Urinary bladder (tissue), 4 donors: ENCODE measurements around the gene ABRAXAS1. TPM values are rescaled to one million over a fixed set of nuclear protein-coding genes. Genes with fewer than 3 reads are reported as not detected.
"Not testable (repeated sequence)": the region's sequence is repeated elsewhere in the genome, so short reads cannot be mapped to it uniquely, and the experiment has no call there.

Experiments
- DNase-seq: peaks from one replicate; pipeline ENCODE4 v3.0.0-alpha.2; 2015; ENCODE audit errors: extremely low spot score
- H3K27ac ChIP-seq: one replicate; pipeline ENCODE4 v1.5.1; 2013; ENCODE audit warnings: low read depth, mild to moderate bottlenecking, moderate library complexity
- H3K36me3 ChIP-seq: one replicate; pipeline ENCODE4 v1.6.1; 2013; ENCODE audit warnings: mild to moderate bottlenecking, moderate library complexity; ENCODE audit not compliant: insufficient read depth
- H3K4me1 ChIP-seq: one replicate; pipeline ENCODE4 v1.6.1; 2013; ENCODE audit warnings: mild to moderate bottlenecking, moderate library complexity; ENCODE audit not compliant: insufficient read depth
- H3K4me3 ChIP-seq: one replicate; pipeline ENCODE4 v1.5.1; 2013; ENCODE audit warnings: low read depth, low read length
- WGBS: extraction: QIAGEN DNeasy Blood & Tissue Kit; methylation state at CpG from one replicate; pipeline ENCODE4 v1.1.7; 2013; 5-methylcytosine and 5-hydroxymethylcytosine counted together
- polyA plus RNA-seq: library from polyadenylated mRNA; stranded (reverse); fragments of 200-250 nt; gene quantifications from one replicate; pipeline ENCODE4 v1.2.3, GENCODE V29; 2013
- total RNA-seq: library from RNA; depleted of rRNA; stranded (reverse); fragments of >200 nt; gene quantifications from one replicate; pipeline ENCODE4 v1.2.3, GENCODE V29; 2014
- donor health status: healthy with polysubstance abuse.
- donor health status: healthy.

Gene ABRAXAS1
- 34.0 TPM for total RNA-seq
- polyA plus RNA-seq, result 13.7 TPM

DNA sequence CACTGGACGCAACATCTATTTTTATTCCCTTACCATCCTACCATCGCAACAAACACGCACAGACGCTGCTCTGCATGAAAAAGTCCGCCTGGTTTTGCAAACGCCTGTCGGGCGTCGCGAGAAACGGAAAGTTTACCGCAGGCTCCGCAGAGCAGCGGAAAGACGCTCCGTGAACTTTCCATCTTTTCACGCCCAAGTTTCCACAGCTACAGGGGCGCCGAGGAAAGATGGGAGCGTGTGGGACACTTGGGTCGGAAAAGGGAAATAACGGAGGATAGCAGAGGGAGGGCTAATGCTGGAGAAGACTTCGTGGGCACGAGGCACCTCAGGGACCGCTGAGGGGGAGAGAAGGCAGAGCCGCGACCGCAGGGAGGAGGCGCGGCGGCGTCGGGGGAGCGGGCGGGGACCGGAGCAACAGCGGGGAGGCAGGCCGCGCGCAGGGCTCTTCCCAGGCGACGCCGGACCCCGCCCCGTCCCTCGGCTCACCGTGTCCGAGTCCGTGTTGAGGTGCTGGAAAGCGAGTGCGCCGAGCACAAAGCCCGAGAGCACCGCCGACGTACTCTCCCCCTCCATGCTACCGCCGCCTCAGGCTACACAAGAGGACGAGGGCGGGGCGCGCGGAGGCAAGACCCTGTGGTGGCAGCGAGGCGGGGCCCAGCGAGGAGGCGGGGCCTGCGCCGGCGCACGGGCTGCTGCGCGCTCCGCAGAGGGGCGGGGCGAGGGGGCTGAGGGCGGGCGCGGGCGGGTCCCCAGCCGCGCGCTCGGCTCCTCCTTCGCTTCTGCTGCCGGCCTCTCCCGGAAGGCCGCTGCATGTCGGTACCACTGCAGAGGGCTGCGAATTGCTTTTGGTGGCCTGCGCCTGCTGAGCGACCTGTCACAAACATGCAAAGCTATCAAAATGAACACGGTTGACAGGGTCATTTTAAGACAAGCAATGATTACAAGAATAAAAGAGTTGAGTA lies at the start of gene ABRAXAS1:
Gene ABRAXAS1, minus strand, starts transcription at position 601 of the 962 bp plus-strand sequence. Its CDS starts 28 bp downstream, at position 573.
- Histone ChIP-seq H3K27ac (peak within 1 kb of the TSS; percentile 88), H3K4me1 (no peaks in the 10 kb centered on the region), H3K36me3 (no peaks in the 10 kb centered on the region), H3K4me3 (peak within 1 kb of the TSS; percentile 60)
- under 1% methylated on average over 93 of the region's 93 CpGs for WGBS
- peak; percentile 78 for DNase-seq

DNA sequence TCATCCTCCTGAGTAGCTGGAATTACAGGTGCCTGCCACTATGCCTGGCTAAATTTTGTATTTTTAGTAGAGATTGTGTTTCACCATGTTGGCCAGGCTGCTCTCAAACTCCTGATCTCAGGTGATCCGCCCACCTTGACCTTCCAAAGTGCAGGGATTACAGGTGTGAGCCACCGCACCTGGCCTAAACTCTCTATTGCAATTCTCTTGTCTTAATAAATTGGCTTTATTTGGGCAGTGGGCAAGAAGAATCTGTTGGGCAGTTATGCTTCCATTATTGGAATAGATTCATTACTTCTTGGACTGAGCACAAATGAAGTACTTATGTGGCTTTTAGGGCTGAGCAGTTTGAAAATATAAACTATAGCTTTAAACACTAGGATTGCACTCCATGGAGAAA lies 42.8 kb upstream of the ABRAXAS1 start:
- Histone ChIP-seq H3K36me3 (no peaks in the 10 kb centered on the region), H3K4me3 (no peak overlapping the region), H3K4me1 (no peaks in the 10 kb centered on the region), H3K27ac (no peak overlapping the region)
- DNase-seq, result no peak
- WGBS, result 94% methylated on average over 2 of the region's 2 CpGs

DNA sequence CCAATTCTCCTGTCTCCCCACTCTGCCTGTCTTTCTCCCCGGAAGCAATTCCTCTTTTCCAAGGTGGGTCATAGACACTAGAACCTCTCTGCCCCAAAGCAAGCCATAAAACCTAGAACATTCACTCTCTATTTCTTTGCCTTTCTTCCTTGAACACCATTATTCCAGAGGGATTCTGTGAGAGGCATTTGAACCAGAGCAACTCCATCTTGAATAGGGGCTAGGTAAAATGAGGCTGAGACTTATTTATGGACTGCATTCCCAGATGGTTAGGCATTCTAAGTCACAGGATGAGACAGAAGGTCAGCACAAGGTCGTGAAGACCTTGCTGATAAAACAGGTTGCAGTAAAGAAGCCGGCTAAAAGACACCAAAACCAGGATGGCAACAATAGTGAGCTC lies 37.3 kb upstream of the ABRAXAS1 start:
- WGBS, result 65% methylated on average over 3 of the region's 3 CpGs
- DNase-seq, result no peak

DNA sequence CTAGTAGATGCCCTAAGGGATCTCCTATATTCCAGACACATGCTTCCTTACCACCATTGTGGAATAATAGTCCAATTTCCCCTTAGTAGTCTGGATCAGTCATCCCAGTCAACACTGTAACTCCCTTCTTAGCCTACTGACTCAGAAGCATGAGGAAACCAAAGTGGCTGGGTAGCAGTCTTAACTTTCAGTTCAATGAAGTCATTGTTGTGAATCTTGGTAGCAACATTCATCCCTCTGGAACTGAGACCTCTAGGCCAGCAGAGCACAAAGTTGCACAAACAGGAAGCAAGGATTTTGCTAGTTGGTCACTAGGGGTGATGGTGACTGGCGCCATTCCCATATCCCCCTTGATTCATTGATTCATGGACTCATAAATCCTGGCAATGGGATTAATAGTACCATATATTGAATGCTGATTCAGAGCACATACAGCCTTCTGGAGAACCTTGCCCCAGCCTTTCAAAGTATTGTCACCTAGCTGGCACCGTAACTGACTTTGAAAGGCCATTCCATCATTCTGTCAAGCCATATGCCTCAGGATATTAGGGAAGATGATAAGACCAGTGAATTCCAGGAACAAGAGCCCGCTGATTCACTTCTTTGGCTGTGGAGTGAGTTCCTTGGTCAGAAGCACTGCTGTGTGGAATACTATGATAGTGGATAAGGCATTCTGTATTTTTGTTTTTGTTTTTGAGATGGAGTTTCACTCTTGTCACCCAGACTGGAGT lies 31.3 kb upstream of the ABRAXAS1 start:
- no peak for DNase-seq
- Histone ChIP-seq H3K4me3 (no peak overlapping the region), H3K36me3 (no peaks in the 10 kb centered on the region), H3K27ac (no peak overlapping the region), H3K4me1 (no peaks in the 10 kb centered on the region)
- 87% methylated on average over 3 of the region's 3 CpGs for WGBS

More for the DNA sequence above, 37.3 kb upstream of the ABRAXAS1 start:
- Histone ChIP-seq H3K27ac (no peak overlapping the region), H3K36me3 (no peaks in the 10 kb centered on the region), H3K4me1 (no peaks in the 10 kb centered on the region), H3K4me3 (no peak overlapping the region)

DNA sequence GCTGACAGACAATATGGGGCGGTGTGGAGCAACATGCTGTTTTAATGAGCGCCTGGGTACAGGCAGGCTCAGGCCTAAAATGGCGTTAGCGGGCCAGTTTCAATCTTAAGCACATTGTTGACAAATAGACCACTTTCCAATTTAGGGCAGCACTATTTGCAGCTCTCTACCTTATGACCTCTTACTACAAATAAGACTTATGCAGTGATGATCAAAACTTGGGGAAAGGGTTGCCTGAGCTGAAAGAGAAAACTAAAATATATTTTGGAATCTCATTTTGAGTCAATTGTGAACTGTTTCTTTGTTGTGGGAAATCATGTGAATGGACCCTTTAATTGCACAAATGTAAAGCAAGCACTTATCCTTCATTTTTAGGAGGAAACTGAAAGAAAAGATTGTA lies 25.5 kb upstream of the ABRAXAS1 start:
- Histone ChIP-seq H3K4me1 (no peaks in the 10 kb centered on the region), H3K27ac (no peak overlapping the region), H3K4me3 (no peak overlapping the region), H3K36me3 (no peaks in the 10 kb centered on the region)
- WGBS, result 98% methylated on average over 4 of the region's 4 CpGs
- DNase-seq, result no peak

DNA sequence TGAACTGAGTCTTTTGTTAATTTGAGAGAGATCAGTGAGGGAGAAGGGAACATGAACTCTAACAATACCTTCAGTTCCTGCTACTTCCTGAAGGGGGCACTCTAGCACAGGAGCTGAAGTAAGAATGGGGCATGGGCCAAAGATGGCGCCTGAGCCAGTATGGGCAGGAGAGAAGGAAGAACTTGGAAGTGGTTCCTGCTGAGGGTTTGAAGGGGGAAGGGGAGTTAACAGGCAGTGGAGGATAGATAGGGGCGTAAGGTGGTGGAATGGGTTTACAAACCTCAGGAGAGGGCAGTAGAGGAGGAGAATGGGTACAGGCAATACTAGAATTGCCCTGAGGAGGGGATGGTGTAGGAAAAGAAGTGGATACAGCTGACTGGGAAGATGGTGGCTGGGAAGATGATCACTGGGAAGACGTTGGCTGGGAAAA lies 24.3 kb upstream of the ABRAXAS1 start:
- H3K36me3 ChIP-seq, H3K4me3 ChIP-seq, H3K4me1 ChIP-seq, H3K27ac ChIP-seq, DNase-seq: not testable (repeated sequence)
- 73% methylated on average over 3 of the region's 3 CpGs for WGBS

DNA sequence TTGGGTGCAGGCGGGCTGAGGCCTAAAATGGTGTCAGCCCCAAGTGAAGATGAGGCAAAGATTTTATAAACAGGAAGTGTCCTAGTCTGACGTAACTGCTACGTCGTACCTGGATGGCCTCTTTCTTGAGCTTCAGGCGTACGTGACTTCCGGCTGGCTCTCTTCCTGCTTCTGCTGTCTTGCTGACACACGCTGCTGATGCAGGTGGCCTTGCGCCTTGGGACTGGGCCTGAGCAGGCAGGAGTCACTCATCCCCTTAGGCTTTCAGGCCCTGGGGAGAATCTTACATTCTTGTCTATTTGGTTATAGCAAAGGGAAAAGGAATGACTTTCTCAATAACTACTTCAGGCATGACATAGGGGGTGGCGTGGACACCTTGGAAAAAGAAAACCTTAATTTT lies 20.1 kb upstream of the ABRAXAS1 start:
- Histone ChIP-seq H3K4me1 (no peaks in the 10 kb centered on the region), H3K36me3 (no peaks in the 10 kb centered on the region), H3K27ac (no peak overlapping the region), H3K4me3 (no peak overlapping the region)
- no peak for DNase-seq
- WGBS, result 89% methylated on average over 10 of the region's 10 CpGs

DNA sequence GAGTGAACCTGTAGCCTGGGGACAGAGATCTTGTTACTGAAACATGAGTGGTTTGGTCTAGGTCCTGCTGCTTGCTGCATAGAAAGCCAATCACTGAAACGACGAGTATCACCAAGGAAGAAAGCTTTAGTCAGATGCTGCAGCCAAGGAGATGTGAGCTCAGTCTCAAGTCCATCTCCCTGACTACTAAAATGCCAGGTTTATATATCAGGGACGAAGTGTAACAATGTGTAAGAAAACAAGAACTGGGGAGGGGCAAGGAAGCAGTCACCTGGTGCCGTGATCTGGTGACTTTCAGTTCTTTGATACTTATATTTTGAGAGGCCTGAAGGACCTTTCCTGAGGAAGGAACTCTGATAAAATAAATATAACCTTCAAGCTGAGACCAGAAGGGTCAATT lies 19.6 kb upstream of the ABRAXAS1 start:
- H3K4me3 ChIP-seq, result no peak overlapping the region
- H3K4me1 ChIP-seq, result no peaks in the 10 kb centered on the region
- WGBS, result 73% methylated on average over 4 of the region's 4 CpGs
- H3K27ac ChIP-seq, result no peak overlapping the region
- no peak for DNase-seq
- H3K36me3 ChIP-seq, result no peaks in the 10 kb centered on the region

DNA sequence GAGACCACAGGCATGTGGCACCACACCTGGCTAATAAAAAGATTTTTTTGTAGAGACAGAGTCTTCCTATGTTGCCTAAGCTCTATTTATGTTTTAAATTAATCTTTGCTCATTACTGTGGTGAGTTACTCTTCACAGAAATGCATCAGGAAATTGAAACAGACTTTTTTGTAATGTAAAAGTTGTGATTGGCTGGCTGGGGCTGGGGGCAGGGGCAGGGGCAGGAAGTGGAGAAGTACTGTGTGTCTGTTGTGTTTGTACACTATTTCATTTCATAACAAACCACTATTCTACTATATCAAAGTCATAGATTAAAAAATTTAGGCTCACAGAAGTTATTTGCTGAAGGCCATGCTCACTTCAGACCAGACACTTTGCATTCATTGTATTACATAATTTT lies 19.1 kb upstream of the ABRAXAS1 start:
- Histone ChIP-seq H3K27ac (no peak overlapping the region), H3K4me1 (no peaks in the 10 kb centered on the region), H3K4me3 (no peak overlapping the region), H3K36me3 (no peaks in the 10 kb centered on the region)
- DNase-seq, result no peak

DNA sequence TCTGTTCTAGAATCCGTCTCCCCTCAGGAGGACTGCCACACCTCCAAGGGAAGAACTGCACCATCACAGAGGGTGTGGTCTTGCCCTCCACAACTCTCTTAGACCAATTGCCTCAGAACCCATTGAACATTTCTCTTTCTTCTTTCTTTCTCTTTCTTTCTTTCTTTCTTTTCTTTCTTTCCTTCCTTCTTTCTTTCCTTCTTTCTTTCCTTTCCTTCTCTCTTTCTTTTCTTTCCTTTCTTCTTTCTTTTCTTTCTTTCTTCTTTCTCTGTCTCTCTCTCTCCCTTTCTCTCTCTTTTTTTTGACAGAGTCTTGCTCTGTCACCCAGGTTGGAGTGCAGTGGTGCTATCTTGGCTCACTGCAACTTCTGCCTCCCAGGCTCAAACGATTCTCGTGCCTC lies 16.8 kb upstream of the ABRAXAS1 start:
- not testable (repeated sequence) for H3K4me1 ChIP-seq

DNA sequence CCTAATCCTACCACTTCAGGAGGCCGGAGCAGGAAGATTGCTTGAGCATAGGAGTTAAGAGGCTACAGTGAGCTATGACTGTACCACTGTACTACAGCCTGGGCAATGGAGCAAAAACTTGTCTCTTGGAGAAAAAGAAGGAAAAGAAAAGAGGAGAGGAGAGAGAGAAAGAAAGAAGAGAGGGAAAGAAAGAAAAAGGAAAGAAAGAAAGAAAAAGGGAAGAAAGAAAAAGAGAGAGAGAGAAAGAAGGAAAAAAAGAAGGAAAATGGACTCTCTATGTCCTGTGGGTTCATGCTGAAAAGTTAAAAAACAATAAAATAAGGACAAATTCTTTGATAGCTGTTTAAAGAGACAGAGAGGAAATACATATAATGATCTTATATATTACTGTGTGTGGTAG lies 13.3 kb upstream of the ABRAXAS1 start:
- DNase-seq, result no peak
- Histone ChIP-seq H3K4me3 (no peak overlapping the region), H3K27ac (no peak overlapping the region), H3K36me3 (no peaks in the 10 kb centered on the region), H3K4me1 (no peaks in the 10 kb centered on the region)
- 96% methylated on average over 1 of the region's 1 CpG for WGBS

More for the DNA sequence above, 16.8 kb upstream of the ABRAXAS1 start:
- not testable (repeated sequence) for H3K36me3 ChIP-seq, H3K27ac ChIP-seq, H3K4me3 ChIP-seq, DNase-seq
- WGBS, result 85% methylated on average over 3 of the region's 3 CpGs

DNA sequence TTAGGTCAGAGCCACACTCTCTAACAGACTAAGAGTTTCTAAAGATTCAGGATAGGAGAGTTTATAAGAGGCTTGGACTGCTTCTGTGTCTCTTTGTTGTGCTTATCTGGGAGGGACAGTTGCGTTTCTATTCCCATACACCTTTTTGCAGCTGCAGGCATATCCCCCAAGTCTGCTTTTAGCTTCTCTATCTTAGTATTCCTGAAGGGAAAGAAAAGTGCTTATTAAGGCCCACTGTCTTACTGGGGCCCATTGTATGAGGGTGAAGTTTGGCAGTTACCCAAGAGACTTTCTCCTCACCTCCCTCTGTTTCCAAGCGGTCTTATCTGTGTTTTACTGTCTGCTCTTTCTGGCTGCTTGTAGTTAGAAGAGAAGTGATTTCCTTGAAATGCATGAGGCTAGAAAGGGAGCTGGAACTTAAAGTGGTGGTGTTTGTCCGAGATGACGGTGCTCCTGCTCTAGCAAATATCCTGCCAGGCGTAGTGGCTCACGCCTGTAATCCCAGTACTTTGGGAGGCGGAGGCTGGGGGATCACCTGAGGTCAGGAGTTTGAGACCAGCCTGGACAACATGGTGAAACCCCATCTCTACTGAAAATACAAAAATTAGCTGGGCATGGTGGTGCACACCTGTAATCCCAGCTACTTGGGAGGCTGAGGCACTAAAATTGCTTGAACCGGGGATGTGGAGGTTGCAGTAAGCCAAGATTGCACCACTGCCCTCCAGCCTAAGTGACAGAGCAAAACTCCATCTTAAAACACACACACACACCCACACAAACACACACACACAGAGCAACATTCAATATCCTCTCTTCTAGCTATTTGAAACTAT lies 11.4 kb upstream of the ABRAXAS1 start:
- not testable (repeated sequence) for DNase-seq, H3K36me3 ChIP-seq, H3K4me3 ChIP-seq, H3K27ac ChIP-seq, H3K4me1 ChIP-seq
- WGBS, result 56% methylated on average over 8 of the region's 8 CpGs

DNA sequence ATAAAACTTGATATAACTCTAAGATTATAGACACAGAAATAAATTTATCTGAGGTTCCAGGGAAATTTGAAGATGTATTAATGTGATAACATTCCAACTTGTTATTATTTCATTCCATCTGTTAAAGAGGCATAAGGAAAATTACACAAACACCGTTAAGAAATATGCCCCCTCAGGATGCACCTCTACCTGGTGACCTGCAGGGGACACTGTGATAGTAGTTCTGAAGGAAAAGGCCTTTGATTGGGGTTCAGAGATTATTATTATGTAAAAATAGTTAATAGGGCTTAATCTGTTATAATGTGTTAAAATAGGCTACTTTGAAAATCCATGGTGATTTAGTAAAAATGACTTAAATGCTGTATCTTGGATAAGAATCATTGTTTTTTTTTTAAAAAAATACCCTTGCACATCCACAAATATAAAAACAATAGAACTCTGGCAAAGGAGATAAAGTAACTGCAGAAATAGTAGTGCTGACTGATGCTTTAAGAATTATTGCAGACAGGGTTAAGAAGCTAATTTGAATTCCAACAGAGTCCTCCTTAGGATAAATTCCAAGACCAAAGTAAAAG lies 6.1 kb upstream of the ABRAXAS1 start:
- Histone ChIP-seq H3K4me3 (no peak overlapping the region), H3K27ac (no peak overlapping the region), H3K4me1 (no peaks in the 10 kb centered on the region), H3K36me3 (no peaks in the 10 kb centered on the region)
- DNase-seq, result no peak
- 2% methylated on average over 1 of the region's 1 CpG for WGBS
